Loucy (cell line): ENCODE results near the gene ODF2.

Experiments
- EZH2phosphoT487 ChIP-seq: fragments of 200-600 bp; IDR thresholded peaks from 2 replicates; pipeline ENCODE4 v1.6.1; 2018; ENCODE audit warnings: antibody characterized with exemption, mild to moderate bottlenecking, moderate library complexity, borderline replicate concordance
- TF ChIP-seq, protein P1 (sequence below): fragments of 200-600 bp; sonication (generic); conservative IDR thresholded peaks from 2 replicates; pipeline ENCODE4 v1.5.1; 2014; ENCODE audit warnings: mild to moderate bottlenecking, antibody characterized with exemption, low read length

DNA sequence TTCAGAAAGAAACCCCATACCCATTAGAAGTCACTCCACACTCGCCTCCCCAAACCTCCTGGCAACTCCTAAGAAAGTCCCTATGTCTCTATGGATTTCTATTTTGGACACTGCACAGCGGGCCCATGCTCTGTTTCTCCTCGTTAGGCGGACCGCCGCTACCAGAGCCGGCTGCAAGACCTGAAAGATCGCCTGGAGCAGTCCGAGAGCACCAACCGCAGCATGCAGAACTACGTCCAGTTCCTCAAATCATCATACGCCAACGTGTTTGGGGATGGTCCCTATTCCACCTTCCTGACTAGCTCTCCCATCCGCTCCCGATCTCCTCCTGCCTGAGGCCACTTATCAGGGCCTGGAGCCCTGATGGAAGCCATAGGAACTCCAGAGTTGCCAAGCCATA, 44.1 kb downstream of the ODF2 start:
- TF ChIP-seq, protein P1, sequence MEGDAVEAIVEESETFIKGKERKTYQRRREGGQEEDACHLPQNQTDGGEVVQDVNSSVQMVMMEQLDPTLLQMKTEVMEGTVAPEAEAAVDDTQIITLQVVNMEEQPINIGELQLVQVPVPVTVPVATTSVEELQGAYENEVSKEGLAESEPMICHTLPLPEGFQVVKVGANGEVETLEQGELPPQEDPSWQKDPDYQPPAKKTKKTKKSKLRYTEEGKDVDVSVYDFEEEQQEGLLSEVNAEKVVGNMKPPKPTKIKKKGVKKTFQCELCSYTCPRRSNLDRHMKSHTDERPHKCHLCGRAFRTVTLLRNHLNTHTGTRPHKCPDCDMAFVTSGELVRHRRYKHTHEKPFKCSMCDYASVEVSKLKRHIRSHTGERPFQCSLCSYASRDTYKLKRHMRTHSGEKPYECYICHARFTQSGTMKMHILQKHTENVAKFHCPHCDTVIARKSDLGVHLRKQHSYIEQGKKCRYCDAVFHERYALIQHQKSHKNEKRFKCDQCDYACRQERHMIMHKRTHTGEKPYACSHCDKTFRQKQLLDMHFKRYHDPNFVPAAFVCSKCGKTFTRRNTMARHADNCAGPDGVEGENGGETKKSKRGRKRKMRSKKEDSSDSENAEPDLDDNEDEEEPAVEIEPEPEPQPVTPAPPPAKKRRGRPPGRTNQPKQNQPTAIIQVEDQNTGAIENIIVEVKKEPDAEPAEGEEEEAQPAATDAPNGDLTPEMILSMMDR, result no peak
- TF ChIP-seq EZH2phosphoT487, result no peak
